ENCODE measurements around the gene ZNF611.

DNA sequence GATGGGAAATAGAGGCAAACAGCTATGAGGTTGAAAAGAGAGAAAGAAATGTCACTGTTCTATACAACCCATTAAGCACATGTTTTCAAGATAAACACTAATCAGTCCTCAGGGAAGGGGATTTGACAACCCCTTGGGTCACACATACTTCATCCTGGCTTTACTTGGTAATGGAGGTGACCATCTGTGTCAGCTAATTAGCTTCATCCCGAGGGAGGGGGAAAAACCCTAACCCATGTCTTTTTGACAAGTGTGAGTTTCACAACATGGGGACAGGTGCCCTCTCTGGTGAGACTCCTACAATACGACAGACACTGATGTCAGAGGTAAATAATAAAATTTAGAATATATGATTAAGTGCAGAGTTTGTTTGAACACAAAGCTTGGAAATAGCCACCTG is 43.1 kb downstream of the ZNF611 start:
- TF ChIP-seq, protein P1, sequence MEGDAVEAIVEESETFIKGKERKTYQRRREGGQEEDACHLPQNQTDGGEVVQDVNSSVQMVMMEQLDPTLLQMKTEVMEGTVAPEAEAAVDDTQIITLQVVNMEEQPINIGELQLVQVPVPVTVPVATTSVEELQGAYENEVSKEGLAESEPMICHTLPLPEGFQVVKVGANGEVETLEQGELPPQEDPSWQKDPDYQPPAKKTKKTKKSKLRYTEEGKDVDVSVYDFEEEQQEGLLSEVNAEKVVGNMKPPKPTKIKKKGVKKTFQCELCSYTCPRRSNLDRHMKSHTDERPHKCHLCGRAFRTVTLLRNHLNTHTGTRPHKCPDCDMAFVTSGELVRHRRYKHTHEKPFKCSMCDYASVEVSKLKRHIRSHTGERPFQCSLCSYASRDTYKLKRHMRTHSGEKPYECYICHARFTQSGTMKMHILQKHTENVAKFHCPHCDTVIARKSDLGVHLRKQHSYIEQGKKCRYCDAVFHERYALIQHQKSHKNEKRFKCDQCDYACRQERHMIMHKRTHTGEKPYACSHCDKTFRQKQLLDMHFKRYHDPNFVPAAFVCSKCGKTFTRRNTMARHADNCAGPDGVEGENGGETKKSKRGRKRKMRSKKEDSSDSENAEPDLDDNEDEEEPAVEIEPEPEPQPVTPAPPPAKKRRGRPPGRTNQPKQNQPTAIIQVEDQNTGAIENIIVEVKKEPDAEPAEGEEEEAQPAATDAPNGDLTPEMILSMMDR (IDR thresholded peaks at IDR 0.05; ENCODE audit: insufficient read depth, low read length, poor library complexity, severe bottlenecking) = no peak
- TF ChIP-seq EZH2phosphoT487 (conservative IDR thresholded peaks at IDR 0.05; ENCODE audit: low read length) = no peak
